COLO829 (cell line): ENCODE results near the gene THRB.

ENCODE experiments used
- DNase-seq: peaks from one replicate; pipeline ENCODE4 v3.0.0; 2012; ENCODE audit warnings: low spot score

THRB gene

DNA sequence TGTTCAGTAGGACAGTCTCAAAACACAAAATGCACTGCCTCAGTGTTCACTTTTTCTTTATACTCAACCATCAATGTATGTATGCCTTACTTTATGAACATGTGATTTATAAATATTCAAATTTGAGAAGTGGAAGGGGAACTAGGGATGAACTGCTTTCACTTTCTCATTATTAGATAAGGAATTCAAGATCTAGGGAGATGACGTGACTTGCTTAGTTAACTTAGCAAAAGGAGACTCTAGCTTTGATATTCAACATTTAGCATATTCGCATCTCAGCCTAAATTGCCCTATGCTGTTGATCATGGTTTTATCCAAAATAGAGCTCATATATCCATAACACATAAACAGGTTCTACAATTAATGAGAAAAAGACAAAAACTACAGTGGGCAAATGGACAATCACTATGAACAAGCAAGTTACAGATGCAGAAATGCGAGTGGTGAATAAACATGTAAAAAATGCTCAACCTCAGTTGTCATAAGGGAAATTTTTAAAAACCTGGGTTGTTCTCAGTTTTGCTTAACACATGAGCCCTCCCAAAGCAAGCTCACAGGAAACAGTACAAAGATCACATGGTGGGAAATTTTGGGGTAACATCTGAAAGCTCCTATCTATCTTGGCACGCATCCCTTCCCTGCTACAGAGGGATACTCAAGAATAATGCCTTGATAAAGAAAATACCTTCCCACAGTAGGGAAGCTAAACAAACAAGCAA, 269.8 kb downstream of the THRB start:
- no peak for DNase-seq

DNA sequence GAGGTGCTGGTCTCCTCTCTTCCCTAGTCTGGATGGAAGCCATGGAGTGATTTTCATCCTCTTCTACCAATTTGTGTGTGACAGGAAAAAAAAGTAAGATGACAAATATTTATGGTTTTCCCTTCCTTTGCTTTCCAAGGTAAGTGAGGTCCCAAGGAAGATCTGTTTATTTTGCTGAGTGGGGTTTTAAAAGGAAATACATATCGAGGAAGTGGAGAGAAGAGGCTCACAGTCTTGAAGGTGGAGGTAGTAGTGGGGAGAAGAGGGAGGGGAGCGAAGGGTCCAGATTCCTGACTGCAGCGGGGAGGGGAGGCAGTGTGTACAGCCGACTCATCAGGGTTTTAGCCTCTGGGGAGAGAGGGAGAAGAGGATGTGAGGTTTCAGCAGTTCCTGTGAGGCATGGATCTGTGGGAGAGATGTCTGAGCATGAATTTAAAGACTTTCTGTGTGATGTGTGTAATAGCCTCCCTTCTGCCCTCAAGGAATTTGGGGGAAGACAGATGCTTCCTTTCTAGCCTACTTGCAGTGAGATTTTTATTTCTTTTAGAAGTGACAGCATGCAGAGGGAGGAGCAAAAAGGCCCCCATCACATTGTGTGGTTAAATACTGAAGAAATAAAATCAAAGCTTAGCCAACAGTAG, 272.4 kb downstream of the THRB start:
- DNase-seq, result no peak

DNA sequence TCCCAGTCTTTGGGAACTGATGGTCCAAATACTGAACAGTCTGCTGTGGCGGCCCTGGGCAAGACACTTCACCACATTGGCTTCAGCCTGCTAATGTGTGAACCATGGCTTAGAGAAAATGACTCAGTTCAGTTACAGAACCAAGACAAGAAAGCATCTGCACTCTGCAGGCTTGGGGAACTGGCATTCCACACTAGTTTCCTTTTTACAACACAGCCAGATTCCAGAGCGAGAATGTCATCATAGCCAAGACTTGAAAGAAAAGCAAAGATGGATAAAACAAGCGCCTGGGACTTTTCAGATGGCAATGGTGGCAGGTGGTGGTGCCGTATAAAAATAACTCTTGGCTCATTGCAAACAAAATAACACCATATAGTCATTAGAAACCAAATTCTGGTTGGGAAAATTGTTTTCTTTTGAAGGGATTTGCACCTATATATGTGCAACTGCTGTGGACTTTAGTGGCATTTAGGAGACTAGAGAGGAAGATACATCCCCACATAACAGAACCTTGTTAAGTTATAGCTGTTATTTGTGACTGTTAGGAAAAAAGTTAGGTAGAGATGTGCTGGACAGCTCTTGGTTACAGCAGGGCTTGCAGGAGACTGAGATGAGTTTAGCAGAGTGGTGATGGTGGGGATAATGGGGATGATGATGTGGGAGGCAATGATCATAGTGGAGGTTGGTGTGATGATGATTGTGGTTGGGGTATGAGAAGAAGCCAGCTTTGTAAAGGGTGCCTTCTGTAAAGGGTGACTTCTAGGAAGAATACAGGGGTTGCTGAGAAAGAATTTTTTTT, 273.6 kb downstream of the THRB start:
- no peak for DNase-seq

DNA sequence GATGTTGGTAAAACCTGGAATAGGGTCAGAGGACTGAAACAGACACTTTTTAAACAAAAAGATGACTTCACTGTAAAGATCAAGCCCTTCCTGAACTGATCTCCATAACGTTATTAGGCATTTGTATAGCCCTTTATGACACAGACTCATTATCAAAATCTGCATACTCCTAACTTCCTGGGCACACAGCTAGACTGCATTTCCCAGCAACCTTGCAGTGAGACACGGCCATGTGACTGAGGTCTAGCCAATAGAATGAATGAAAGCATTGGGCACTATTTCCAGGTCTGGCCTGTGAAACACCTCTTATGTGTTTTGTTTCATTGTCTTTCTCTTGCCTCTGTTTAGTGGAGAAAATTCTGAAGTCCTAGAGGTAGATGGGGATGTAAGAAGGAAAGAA, 279.1 kb downstream of the THRB start:
- DNase-seq, result no peak

DNA sequence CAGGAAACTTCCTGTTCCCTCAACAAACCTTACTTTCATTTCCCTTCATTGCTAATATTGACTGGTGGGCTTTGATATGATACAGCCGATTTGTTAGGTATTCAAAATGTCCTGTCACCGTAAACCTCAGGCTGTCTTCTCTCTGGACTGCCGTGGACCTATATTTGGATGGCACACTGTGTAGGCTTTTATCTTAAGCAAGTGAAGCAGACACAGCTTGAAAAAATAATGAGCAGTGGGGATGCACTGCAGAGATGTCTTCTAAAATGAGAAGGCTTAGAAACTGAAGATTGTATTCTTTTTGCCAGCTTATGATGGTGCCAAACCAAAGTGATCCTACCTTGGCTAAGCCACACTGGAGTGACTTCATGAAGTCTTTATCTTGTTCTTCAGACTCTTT, 283.3 kb downstream of the THRB start:
- no peak for DNase-seq

DNA sequence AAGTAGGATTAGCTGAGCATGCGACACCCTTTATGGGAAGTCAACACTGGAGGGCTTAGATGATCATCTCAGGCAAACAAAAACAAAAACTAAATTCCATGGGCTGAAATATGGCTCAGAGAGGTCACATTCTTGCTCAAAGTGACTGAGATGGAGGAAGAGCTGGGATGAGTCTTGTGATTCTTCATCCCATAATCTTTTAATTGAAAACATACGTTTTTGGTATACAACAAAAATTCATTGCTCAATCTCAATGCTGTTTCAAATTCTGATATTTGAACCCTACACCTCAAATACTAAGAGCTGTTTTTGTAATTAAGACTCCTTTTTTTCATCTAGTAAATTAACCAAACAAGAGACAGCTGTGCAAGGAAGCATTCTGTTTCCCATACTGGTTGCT, 292.6 kb downstream of the THRB start:
- no peak for DNase-seq

DNA sequence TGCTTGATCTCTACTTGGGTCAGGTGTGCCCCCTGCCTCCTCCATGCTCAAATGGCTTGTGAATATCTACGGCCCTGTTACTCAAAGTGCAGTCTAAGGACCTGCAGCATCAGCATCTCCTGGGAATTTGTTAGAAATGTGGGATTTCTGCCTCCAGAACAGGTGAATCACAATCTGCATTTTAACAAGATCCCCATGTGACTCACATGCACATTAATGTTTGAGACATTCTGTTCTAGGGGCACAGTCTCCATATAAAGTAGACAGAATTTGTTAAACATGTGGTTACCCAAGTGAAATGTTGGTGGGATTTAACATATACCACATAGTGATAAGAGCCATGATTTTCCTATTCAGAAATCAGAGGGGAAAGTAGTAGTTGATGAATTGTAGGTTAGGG, 293.3 kb downstream of the THRB start:
- no peak for DNase-seq

DNA sequence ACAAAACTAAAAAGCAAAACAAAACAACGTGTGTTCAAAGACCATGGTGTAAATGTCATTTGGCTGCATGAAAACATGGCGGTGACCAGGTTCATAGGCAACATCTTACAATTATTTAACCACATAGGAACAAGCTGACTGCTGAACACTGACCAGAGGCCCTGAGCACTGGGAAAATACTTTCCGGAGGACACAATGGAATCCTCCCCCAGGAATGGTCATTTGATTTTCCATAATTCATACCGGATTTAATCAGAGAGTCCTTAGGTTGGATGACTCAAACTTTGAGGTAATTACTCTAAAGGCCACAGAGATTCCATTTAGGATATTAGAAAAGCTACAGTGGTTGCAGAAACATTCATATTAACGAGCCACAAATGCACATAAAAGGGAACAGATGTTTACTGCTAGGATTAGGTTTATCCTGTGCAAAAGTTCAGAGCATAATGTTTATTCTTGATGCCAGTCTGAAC, 294.8 kb downstream of the THRB start:
- DNase-seq, result peak; percentile 35

DNA sequence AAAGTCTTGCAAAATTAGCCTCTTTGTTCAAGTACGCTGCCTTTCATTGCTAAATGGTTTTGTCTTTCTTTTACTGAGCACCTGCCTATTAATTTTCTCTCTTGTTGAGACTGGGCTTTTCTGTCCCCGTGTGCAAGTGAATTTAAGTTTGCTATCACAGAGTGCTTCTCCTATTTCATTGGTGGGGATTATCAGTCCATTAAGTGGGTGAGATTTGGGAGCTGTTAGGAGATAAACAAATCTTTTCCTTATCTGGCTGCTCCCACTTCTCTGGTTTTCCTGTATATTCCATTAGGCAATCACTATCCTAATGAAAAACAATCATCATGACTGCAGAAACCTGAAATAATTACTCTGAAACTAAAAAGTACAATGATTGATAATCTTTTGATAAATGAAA, 295.4 kb downstream of the THRB start:
- DNase-seq, result no peak

DNA sequence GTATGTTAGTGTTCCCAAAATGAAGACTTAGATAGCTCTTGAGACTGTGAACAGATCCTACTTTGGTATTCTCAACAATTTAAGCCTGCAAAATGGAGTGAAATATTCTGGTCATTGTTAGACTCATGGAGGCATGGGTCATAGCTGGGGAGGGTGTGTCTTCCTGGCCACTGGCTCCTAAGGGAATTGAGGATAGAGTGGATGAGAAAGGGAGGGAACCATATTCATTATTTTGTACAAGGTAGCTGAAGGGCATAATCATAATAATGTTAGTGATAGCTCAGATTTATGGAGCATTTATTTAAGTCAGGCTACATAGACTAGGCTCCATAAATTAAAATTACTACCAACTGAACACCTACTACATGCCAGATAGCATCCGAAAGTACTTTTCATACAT, 295.9 kb downstream of the THRB start:
- no peak for DNase-seq

DNA sequence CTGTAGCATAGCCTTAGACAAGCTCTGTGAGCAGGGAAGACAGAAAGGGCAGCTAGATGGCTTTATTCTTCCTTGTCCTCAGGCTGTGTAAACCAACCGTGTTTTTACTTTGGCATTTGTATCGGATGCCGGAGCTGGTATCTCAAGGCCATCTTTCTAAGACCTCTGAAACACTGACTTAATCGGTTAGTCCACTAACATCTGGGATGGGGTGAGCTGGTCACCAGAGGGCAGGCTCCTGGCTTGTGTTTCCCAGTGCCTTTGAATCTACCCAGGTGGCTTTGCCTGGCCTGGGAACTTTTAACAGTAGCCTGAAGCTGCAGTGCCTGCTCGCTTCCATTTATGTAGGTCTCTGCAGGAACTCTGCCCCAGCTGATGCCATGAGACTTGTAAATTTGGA, 296.8 kb downstream of the THRB start:
- DNase-seq, result no peak

DNA sequence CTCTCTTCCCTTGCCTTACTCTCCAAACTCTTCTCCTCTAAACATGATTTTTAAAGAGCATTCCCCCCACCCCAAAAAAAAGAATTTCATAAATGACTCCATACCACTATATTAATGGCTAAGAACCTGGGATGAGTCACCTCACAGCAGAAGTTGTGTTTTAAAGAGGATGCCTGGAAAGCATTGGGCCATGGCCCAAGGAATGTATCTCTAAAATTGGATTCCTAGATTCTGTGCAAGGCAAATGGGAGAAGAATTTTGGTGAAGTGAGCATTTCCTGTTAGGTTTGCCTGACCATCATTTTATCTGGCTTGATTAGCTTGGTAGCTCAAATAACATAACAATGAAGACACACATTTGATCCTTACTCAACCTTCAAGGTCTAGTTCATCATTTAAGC, 298.1 kb downstream of the THRB start:
- no peak for DNase-seq

DNA sequence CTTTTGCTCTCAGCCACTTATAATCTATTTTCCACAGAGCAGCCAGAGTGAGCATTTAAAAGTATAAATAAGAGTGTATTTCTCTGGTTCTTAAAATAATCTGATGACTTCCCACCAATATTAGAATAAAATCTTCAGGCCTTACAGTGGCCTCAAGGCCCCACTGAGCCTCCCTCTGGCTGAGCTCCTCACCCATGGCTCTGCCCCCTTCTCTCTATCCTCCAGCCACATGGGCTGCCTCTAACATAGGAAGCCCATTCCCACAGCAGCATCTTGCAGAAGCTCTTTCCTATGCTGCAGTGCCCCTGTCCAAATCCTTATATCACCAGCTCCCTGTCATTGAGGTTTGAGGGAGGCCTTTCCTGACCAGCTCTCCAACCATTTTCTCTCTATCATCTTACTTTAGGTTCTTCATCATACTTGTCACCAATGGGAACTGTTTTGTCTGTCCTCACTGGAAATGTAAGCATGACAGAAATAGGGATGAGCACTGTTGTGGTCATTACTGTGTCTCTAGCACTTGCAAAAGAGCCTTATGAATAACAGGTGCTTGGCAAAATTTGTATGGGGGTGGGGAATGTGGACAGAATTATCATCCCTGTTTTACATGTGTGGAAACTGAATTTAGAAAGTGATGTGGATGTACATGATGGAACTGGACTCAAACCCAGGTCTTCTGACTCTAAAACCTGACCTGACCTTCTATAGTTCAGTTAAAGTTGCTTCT, 299.0 kb downstream of the THRB start:
- no peak for DNase-seq

DNA sequence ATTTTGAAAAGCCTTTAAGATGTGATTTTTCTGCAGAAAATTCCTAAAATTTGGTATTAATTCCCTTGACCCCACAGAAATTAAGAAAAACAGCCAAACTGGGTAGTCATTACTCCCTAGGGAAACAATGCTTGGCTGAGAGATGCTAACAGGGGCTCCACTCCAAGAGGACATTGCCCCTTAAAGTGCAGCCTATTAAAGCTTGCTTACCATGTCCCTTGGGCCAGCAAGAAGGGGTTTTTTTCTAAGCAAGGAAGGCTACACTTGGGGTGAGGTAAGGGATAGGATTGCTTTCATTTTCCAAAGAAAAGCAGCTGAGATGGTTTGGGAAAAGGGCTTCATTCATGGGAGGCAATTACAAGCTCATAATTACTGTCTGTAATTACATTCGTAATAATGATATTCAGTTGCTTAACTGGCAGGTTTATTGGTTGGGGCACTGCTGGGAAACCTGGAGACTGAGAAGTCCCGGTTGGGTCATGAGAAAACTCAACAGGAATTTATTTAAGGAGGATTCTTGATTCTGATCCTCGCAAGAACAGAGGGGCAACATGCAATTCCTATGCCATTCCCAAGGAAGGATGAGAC, 302.1 kb downstream of the THRB start:
- no peak for DNase-seq

DNA sequence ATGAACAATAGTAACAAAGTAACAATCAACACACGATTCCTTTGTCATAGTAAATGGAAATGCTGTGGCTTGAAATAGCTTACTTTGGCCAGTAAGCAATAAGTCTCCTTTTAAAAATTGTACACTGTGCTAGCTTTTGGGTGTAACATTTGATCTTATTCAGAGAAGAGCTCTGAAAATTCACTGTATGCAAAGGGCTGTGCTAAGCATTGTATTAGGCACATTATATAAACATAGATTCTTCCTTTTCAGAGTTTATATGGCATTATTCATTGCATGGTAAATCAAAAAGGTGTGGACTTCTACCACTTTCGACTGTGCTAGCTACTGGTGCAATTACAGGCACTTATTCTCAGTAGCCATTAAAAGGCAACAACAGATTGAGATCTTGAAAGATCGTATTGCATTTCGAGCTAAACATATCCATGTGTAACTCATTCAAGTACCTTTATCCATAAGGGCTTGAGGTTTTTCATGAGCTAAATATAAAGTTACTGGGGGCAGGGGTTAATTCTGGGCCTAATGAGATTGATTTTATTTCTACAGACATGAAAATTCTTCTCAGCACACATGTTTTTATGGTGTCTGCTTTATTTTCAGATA, 302.7 kb downstream of the THRB start:
- no peak for DNase-seq

DNA sequence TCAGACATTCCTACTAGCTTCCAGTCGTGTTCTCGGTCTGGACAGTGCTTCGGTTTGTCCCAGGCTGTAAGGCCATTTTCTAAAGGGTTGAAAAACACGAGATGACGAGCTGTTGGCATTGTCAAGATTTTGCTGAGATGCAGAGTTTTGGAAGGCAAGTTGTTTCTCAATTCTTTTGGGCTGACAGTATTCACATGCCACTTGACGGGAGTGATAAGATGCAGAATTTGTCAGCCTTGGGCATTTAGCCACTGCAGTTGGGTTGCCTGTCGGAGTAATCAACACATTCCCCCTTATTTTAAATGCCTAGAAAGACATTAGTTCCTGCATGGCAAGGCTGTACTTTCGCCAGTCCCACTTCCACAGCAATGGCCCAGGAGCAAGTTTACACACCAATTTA, 304.4 kb downstream of the THRB start:
- DNase-seq, result no peak

DNA sequence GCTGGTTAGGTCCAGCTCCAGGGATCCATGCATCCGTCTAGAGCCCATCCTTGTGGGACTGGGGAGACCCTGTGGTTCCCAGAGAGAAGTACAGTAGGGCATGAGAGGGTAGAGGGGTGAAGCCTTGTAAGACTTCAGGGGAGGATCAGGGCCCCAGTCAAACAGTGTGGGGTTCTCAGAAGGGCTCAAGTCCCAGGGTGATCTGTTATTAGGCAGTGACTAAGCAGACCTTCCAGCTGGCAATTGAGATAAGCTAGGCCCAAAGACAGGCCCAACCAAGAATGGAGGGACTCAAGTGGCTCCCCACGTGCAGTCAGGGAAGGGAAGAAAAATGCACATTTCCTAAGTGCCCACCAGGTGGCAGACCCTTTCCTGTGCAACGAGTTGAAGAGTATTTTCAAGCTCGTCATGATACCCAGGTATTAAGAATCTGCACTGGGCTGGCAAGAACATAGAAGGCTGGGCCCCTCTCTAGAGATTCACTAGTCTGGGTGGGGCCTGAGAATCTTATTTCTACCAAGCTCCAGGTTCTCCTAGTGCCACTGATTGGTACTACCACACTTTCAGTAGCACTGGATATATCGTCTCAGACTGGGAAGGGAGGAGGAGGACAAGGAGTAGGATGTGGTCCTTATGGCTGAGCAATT, 308.8 kb downstream of the THRB start:
- peak; percentile 33 for DNase-seq

DNA sequence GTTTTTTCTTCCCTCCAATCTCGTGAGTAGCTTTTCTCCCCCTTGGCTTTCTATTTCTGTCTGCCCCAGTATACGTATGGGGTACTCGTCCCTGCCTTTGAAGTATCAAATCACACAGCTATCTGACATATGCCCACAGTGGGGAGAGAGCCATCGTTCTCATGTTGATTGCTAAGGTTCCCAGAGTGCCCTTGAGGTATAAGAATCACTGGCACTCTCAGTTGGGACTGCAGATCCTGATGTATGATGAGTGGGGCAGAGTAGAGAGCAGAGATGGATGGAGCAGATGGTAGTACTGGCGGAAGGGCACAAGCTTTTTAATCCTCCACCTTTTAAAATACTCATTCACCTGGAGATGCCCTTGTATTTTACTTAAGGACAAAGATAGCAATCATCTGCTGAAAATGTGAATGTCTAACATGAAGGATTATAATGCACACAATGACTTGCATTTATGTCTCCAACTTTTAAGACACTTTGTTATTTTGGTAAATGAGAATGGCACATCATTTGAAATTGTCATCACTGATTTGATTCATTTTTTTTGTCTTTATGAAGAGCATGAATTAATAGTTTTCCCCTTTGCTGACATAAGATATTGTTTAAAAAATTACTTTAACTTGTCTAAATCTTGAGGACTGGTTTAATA, 310.0 kb downstream of the THRB start:
- no peak for DNase-seq

DNA sequence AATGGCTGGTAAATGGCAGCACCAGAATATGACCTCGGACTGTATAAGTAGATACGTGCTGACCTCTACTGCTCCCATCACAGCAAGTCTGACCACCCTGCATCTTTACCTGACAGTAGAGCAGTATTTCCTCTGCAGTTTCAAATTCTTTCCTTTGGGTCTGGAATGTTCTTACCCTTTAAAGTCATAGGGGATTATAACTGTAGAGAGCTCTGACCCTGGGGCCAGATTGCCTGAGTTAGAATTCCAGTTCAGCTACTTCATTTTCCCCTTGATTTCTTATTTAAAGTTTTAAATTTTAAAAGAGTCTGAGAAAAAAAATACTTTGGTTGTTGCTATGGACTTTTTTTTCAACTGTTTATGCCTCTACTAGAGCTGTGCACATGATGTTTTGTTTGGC, 311.9 kb downstream of the THRB start:
- DNase-seq, result no peak

DNA sequence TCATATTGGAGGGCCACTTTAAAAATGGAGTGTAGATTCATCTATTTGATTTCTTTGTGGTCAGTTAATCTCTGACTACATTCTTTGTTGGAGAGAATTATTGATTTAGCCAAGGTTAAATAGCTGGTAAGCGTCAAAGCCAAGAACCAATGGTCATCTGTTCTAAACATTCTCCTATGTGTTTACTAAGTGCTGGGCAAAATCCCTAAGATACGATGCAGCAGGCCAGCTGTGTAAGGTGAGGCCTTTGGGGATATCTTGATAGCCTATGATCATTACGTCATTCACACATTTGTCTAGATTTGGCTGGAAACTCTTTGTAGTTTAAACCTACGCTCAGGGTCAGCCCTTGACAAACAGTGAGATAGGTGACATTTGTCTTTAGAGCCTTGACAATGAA, 313.4 kb downstream of the THRB start:
- DNase-seq, result no peak

DNA sequence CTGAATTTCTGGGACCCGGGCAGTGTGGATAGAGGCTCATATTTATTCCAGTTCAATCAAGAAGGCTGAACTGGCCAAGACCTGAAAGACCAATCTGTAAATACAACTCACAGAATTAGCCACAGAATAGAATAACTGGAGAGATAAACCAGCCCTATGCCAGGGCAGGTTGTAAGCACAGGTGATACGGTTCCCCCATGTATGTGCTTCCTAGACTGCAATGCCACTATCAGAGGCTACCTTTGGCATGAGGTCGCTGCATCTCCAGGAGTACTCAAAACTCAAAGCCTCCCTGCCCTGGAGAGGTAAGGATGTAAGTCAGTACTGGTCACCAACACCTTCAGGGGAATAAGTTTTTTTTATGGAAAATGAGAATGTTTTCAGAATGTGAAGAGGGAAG, 314.0 kb downstream of the THRB start:
- no peak for DNase-seq
